G401 (cell line): ENCODE results near the gene ADRA2B. TPM values are rescaled to one million over a fixed set of nuclear protein-coding genes. Genes with fewer than 3 reads are reported as not detected.
"Not testable (repeated sequence)": the region's sequence is repeated elsewhere in the genome, so short reads cannot be mapped to it uniquely, and the experiment has no call there.

ENCODE experiments used
- DNase-seq: peaks from one replicate; pipeline ENCODE4 v3.0.0-alpha.2; 2015; ENCODE audit warnings: low spot score
- in situ Hi-C: cut with HindIII; loops from 2 replicates; pipeline ENCODE4 v1.10.0; 2016; ENCODE audit warnings: low sequenced_read_pairs, mixed read lengths
- total RNA-seq: library from RNA; depleted of rRNA; stranded (reverse); fragments of >200 nt; shearing (Covaris generic); gene quantifications from 2 replicates; pipeline ENCODE4 v1.2.3, GENCODE V29; 2014

The ADRA2B gene
- total RNA-seq, 1 experiment from 2014 or later = not detected

DNA sequence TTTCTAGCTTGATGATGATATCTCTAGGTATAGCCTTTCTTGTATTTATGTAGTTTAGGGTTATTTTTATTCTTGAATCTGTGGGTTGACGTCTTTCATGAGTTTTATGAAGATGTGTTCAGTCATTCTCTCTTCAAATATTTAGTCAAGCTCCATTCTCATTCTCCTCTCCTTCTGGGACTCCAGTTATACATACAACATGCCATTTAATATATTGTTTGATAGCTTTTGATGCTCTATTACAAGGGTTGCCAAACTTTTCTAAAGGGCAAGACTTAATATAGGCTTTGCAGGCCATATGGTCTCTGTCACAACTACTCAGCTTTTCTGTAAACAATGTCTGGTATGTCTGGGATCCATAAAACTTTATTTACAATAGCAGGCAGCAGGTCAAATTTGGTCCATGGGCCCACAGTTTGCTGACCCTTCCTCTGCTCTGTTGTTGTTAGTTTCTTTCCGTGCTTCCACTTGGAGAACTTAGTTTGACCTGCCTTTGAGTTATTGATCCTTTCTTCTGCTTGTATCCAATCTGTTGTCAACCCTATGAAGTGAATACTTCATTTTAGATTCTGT lies 41.1 kb downstream of the ADRA2B start:
- no peak for DNase-seq
- in situ Hi-C loops = no loop called here

DNA sequence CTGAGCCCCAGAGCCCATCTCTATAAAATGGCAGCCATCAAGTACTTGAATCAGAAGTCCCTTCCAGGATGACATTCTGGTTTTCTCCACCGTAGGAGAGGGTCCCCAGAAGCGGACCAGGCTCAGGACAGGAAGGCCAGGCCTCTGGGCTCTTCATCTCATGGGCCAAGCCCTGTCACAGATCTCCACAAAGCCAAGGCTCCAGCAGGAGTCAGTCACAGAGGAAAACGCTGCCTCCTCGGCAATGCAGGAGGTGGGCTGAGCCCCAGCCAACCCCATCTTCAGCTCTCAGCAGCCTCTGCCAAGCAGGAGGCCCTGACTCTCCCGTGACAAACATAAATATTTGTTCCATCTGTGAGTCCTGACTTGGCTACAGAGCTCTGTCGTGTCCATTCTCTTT lies 42.2 kb downstream of the ADRA2B start:
- DNase-seq = no peak
- in situ Hi-C loops = no loop called here

DNA sequence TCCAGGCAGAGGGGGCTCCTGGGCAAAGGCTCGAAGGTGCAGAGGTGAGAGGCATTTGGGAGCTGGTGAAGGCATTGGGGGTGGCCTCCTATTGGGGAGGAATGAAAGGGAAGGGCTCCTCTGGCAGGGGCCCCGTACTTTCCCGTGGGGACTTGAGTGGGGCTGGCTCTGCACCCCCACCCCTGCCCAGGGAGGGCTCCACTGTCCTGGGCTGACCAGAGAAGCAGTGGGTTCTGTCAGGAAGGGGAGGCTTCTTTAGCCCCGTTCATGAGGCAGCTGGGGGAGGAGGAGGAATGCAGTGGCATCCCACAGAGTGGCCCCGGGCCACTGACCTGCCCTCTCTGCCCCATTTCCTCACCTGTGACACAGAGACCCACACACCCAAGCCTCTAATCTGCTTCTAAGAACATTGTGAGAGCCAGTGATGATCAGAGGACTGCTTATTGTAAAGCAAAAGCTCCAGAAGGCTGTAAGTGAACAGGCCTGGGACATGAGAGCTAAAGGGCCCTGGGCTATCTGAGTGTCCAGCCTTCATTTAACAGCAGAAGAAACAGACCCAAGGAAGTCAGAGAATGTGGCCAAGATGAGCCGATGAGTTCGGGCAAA lies 43.1 kb downstream of the ADRA2B start:
- no peak for DNase-seq
- in situ Hi-C loops = no loop called here

DNA sequence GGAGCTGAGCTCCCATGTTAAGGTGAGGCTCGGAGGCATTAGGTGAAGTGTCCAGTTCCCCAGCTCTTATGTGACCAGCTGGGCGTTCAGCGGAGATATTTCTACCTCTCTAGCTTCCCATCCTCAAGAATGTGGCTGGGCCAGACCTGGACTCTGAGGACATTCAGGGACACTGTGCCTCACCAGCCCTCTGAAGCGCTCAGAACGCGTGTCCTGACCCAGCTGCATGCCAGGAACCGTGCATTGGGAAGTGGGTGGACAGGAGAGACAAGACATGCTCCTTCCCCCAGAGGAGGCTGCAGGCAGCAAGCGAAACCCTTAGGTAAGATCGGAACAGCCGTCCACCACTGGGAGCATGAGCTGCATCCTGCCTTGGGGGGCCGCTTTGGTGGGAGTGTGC lies 43.6 kb downstream of the ADRA2B start:
- in situ Hi-C loops = no loop called here
- no peak for DNase-seq

DNA sequence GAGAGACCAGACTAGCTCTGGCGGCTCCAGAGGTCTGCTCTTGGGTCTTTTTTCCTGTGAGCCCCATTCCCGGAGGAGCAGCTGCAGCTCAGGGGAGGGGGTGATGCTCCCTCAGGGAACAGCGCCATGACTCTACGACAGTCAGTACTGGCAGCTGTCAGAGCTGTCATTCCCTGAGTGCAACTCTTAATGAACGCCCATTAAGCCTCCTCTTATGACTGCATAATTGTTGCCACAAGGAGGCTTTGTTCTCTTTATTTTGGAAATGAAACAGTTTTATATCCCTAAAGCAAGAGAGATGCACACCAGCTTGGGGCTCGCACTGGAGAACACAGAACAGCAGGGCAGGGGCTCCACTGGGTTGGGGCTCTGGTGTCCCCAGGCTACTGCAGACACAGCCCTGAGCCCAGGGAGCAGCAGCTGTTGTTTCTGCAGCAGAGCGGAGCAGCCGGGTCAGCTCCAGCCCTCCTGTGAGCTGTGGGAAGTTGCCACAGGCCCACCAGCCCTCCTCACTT lies 44.3 kb downstream of the ADRA2B start:
- DNase-seq, in situ Hi-C loops: not testable (repeated sequence)

DNA sequence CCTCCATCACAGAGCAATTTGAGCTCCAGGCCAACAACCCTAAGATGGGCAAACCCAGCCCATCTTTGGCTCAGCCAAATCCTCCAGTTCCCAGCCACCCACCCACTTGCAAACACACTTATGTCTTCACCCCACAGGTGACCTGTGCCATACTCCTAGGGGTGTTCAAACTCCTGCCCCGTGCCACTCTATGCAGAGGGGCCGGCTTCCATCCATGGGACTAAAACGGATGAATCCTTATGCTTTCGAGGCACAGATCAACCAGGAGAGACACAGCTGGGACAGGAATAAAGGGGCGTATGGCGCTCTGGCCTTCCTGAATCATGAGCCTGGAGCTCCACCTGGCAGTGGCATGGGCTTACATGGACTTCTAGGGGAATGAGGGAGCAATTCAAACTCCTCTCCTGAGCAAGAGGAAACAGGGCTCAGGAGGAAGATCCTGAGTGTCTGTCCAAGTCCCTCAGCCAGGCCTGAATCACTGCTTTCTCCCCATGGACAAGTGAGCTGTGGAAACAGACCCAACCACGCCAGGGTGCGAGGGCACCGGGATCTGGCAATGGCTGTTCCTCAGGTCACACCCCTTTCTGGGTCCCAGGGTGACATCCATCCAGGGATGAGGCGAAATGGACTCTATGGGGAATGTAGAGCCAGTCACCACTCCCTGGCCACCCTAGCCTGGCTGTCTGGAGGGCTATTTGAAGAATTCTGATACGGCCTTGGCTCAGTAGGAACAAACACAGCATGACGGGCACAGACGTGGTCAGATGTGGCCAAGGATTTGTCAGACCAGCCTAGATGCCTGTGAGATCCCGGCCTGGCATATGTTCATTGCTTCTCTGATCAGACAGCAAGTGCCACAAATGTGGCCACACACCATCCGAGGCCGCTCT lies 45.0 kb downstream of the ADRA2B start:
- DNase-seq = peak; percentile 80
- in situ Hi-C loops = not testable (repeated sequence)

DNA sequence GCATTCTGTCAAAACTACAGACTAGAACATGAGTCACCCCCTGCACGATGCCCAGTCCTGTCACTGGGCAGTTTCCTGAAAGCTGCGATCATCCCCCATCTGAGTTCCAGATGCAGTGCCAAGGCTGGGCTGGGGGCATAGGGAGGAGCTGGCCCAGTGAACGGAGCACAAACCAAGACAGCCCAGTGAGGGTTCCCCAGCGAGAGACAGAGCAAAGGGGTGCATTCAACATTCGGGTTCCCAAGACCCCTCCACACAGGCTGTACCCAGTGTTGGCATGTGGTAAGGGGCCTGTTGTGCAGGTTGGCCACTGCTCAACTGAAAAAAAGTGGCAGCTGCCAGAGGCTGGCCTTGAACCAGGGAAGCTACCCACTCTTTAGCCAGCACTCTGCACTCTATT lies 46.0 kb downstream of the ADRA2B start:
- in situ Hi-C loops, DNase-seq: not testable (repeated sequence)

DNA sequence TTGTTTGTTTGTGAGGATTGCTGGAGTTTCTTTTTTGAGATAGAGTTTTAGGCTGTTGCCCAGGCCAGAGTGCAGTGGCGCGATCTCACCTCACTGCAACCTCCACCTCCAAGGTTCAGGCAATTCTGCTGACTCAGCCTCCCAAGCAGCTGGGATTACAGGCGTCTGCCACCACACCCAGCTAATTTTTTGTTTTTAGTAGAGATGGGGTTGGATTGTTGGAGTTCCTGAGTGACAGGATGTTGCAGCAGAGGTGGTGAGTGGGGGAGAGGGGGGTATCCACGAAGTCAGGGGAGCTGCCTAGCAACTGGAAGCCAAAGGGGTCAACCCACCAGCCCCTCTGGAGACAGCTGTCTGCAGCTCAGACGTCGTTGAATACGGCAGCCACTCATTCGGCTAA lies 46.5 kb downstream of the ADRA2B start:
- in situ Hi-C loops = not testable (repeated sequence)

DNA sequence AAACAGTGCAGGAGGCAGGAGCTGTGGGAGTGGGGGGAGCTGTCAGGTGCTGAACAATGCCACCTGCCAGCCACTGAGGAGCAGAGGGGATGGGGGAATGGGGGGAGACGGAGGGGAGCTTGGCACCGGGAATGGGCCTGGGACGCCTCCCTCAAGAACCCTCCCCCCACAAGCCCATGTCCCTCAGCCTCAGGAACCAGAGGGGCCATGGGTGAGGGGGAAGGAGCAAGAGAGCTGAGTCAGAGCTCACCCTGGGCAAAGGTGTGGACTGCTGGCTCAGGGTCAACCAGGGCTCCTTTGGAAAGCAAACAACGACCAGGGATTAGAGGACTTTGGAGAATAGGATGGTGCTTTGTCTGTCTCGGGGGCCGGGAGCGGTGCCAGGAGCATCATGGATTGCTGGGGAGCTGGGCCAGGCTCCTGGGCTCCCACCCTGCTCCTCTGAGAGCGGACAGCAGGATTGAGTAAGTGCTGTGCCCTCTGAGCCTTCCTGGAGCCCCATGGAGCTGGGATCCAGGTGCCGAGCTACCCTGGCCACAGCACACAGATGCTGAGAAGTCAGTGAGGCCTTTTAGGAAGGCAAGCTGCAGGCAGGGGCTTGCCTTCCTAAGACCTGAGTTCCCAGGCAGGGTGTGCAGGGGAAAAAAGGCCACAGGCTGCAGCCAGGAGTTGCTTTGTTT lies 48.3 kb downstream of the ADRA2B start:
- DNase-seq, in situ Hi-C loops: not testable (repeated sequence)

More for the DNA sequence above, 46.5 kb downstream of the ADRA2B start:
- DNase-seq = not testable (repeated sequence)

DNA sequence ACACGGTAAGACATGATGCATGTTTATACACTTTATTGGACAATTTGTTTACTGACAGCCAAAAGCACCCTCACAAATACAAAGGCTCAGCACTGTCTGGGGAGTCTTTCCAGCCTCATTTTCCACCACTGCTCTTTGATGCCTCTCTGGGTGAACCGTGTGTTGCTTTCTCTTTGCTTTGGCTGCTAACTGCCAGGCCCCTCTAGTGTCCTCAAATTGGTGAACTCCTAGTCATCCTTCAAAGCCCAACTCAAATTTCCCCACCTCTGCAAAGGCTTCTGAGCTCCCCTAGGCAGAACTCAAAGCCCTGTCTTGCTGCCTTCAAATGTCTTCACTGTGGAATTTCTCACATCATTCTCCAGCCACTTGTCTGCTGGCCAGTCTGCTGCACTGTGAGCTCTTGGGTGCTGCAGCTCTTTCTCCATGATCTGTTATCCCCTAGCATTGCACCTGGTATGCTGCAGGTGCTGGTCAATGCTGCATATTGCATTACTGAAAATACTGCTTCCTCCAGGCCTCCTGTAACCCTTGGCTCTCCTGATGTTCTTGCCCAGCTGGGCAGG lies 49.2 kb downstream of the ADRA2B start:
- DNase-seq, in situ Hi-C loops: not testable (repeated sequence)

DNA sequence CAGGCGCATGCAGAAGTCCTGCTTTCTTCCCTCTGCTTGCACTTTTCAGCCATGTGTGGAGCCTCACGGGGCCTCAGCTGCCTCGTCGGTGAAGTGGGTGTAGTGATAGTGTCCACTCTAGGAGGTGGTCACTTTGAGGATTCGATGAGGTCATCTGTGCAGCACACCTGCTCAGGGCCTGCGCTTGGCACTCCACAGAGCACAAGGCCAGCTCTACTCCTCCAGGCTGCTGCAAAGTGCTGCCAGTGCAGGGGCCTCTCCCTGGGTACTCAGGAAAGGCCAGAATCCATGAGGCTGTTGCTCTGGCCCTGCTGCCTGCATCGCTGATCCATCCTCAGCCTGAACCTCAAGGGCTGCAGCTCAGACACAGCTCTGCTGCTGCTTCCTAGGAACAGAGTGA lies 49.9 kb downstream of the ADRA2B start:
- DNase-seq, in situ Hi-C loops: not testable (repeated sequence)

DNA sequence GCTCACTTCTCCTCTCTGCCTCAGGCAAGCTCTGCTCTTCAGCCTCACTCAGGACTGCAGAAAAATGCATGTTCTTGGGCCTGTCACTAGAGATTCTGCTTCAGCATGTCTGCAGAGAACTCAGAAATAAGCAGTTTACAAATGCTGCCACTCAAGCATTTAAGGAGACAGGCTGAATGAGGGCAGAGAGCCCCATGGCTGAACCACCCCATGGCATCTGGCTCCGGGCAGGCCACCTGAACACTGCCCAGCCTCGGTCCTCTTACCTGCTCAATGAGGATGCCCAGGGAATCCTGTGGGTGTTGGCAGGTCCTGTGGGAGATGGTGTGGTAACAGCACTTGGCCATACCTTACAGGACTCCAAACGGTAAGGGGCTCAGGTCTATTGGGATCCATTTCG lies 50.4 kb downstream of the ADRA2B start:
- DNase-seq, in situ Hi-C loops: not testable (repeated sequence)

DNA sequence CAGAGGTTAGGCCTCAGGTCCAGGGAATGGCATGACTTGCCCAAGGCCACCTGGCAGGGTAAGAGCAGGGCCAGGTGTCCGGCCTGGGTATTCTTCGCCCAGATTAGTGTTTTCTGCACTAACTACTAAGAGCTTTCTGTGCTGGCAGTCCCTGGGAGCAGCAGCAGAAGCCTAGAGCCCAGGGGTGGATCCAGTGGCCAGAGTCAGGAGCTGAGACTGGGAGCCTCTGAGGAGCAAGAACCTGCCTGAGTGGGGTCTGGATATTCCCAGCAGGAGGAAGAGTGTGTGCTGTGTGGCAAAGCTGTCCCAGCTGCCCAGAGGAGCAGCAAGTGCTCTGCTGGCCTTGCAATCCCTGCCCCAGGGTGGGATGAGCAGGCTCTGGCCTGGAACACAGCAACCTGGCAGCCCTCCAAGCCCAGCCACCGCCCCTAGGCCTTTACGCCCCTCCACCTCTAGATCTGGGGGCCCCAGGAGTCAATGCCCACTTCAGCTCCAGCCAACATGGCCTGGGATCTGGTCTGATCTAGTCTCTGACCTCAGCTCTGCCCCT lies 50.9 kb downstream of the ADRA2B start:
- in situ Hi-C loops = no loop called here
- no peak for DNase-seq

DNA sequence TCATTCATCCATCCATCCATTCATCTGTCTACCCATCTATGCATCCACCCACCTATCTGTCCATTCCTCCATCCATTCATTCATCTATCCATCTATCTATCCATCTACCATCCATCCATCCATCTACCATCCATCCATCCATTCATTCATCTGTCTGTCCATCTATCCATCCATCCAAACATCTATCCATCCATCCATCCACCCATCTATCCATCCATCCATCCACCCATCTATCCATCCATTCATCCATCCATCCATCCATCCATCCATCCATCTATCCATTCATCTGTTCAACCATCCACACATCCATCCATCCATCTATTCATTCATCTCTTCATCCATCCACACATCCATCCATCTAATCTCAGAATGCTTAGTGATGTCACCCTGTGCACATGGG lies 51.6 kb downstream of the ADRA2B start:
- DNase-seq, in situ Hi-C loops: not testable (repeated sequence)

DNA sequence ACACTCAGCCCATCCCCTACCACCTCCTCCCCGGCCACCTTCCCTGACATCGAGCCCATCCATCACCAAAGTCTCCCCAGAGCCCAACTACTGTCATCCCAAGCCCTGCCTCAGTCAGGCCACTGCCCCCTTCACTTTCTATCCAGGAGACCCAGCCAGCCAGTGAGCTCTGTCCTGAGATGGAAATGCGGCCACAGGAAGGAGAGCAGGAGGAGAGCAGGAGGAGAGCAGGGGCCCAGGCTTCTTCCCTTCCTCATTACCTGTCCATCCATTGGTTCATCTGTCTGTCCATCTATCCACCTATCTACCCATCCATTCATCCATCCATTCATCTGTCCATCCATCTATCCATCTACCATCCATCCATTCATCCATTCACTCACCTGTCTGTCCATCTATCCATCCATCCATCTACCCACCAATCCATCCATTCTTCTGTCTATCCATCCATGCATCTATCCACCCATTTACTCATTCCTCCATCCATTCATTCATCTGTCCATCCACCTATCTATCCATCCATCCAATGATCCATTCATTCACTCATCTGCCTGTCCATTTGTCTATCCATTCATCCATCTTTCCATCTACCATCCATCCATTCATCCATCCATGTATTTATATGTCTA lies 52.2 kb downstream of the ADRA2B start:
- DNase-seq, in situ Hi-C loops: not testable (repeated sequence)

DNA sequence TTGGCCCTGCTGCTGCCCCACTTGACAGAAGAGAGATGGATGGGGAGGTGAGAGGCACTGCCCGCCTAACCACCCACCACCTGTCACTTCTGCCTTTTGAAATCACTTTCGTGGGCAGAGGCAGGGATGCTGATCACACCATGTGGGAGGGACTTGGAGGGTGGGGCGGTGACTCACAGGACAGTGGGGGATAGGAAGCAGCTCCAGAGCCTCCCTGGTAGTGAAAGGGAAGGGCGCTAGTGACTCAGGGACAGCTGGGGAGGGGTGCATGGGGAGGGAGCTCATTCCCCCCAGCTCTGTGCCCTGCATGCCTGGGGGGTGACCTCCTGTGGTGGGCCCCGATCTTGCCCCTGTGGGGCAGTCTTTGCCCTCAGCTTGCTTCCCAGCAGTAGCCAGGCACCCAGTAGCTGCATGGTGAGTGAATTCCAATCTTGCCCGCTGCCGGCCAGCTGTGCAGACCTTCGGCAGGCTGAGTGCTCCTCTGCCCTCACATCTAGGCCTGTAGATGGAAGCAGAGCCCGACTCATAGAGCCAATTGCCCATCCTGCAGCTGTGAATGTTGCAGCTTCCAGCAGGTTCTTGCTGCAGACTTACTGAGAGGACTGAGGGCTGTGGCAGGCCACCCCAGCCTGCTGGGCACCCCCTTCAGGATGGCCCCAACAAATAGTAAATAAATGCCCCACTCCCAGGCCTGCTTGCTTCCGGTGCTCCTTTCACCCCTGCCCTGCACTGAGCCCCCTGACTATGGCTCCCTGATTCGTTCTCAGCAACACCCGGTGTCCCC lies 53.1 kb downstream of the ADRA2B start:
- in situ Hi-C loops = not testable (repeated sequence)
- DNase-seq = peak; percentile 17
